Transverse colon (tissue), 4 donors: ENCODE results near the gene HRG. TPM values are rescaled to one million over a fixed set of nuclear protein-coding genes. Genes with fewer than 3 reads are reported as not detected.
A peak's percentile ranks its signal among the peaks of the same experiment; 100 is the strongest.

Experiments
- DNase-seq: peaks from one replicate; pipeline ENCODE4 v3.0.0-alpha.2; 2019
- H3K27ac ChIP-seq, 4 donors: fragments of 200-600 bp; sonication (generic); 2 replicates each; pipeline ENCODE4 v1.5.1; 2016 to 2018; ENCODE audit warnings: inconsistent platforms in 4 of 4
- H3K27me3 ChIP-seq: fragments of 200-600 bp; sonication (generic); 2 replicates; pipeline ENCODE4 v1.5.1; 2017; ENCODE audit warnings: inconsistent platforms
- H3K36me3 ChIP-seq, 4 donors: fragments of 200-600 bp; sonication (generic); 2 replicates each; pipeline ENCODE4 v1.5.1; 2017 to 2019; ENCODE audit warnings: inconsistent platforms in 4 of 4
- H3K4me1 ChIP-seq, 4 donors: fragments of 200-600 bp; sonication (generic); 2 replicates each; pipeline ENCODE4 v1.5.1; 2017 to 2020; ENCODE audit warnings: inconsistent platforms in 4 of 4
- H3K4me3 ChIP-seq, 4 donors: fragments of 200-600 bp; sonication (generic); 1 replicate in 1 of 4; 2 replicates in 3 of 4; pipeline versions ENCODE4 v1.5.1 to v1.6.1; 2017 to 2019; ENCODE audit warnings: inconsistent platforms in 4 of 4
- H3K9me3 ChIP-seq, 2 donors: fragments of 200-600 bp; sonication (generic); 2 replicates each; pipeline ENCODE4 v1.5.1; 2017 to 2019; ENCODE audit warnings: inconsistent platforms in 2 of 2
- CTCF ChIP-seq, 5 experiments: fragments of 200-600 bp in 3 of 5; fragments of 450-650 bp in 2 of 5; sonication (generic) in 3 of 5; IDR thresholded peaks; 1 replicate in 2 of 5; 2 replicates in 3 of 5; pipeline ENCODE4 v1.5.1; 2016 to 2017; ENCODE audit warnings: antibody characterized with exemption in 5 of 5, inconsistent platforms in 3 of 5, mild to moderate bottlenecking in 2 of 5, moderate library complexity in 1 of 5
- EP300 ChIP-seq: sonication (generic); formaldehyde crosslinking; IDR thresholded peaks from one replicate; pipeline ENCODE4 v1.6.1; 2017; ENCODE audit warnings: antibody characterized with exemption, low read depth
- POLR2A ChIP-seq: fragments of 450-650 bp; IDR thresholded peaks from one replicate; pipeline ENCODE4 v1.6.1; 2016; ENCODE audit warnings: antibody characterized with exemption, mild to moderate bottlenecking, moderate library complexity
- POLR2AphosphoS5 ChIP-seq, 3 donors: sonication (generic); formaldehyde crosslinking; IDR thresholded peaks; one replicate each; pipeline ENCODE4 v1.6.1; 2016; ENCODE audit warnings: antibody characterized with exemption in 3 of 3
- WGBS, 2 donors: methylation state at CpG; one replicate each; pipeline ENCODE4 v1.1.5; 2018; ENCODE audit warnings: low coverage in 1 of 2; 5-methylcytosine and 5-hydroxymethylcytosine counted together
- in situ Hi-C, 4 donors: fragments of 200-750 bp; cut with MboI; loops; one replicate each; pipeline versions ENCODE4 v1.15.0 to v1.15.1; 2017; ENCODE audit warnings: low sequenced_read_pairs in 3 of 4, low pct_ligation_motif_present in 1 of 4, low pct_unique_long_range_greater_than_20kb in 1 of 4
- intact Hi-C: fragments of 100-400 bp; cut with DNase I; formaldehyde crosslinking; loops from one replicate; pipeline ENCODE4 v1.15.1; 2023; ENCODE audit warnings: low total_unique reads
- total RNA-seq, 4 donors: library from RNA; depleted of rRNA; stranded (reverse); fragments of >200 nt; gene quantifications; one replicate each; pipeline ENCODE4 v1.1.0, GENCODE V29; 2016

HRG gene
- not detected for total RNA-seq

- WGBS, 2 donors: 81 to 83% methylated on average over 2 to 8 of the region's 8 CpGs
- no peaks in the 10 kb centered on the region for H3K4me1 ChIP-seq
These were observed at the start of gene HRG for GRCh38 chr3:186665625-186666188. Gene HRG (plus strand): TSS chr3:186666014. CDS start chr3:186666032, 18 bp downstream.

GRCh38 chr3:186616299-186616617 is 49.6 kb upstream of the HRG start:
- intact Hi-C loops: loop anchor here (5.0 to 10.0 kb wide), 2 partner anchors 206 to 631 kb away; no protein-coding TSS in a partner anchor
- Histone ChIP-seq H3K4me3 (no peak overlapping the region), H3K9me3 (no peaks in the 10 kb centered on the region), H3K27me3 (peaks cover 25% of the 10 kb centered on the region), H3K27ac (no peak overlapping the region), H3K4me1 (peaks cover 0 to 11% (median 4%) of the 10 kb centered on the region in 4 donors), H3K36me3 (no peaks in the 10 kb centered on the region)
- TF ChIP-seq EP300: no peak
- no peak for TF ChIP-seq POLR2AphosphoS5 (IDR thresholded peaks at IDR 0.05)
- TF ChIP-seq CTCF (IDR thresholded peaks at IDR 0.05): no peak
- no peak for TF ChIP-seq POLR2A
- no peak for DNase-seq
- in situ Hi-C loops: loop anchor here (10.0 to 25.0 kb wide), 3 partner anchors 196 to 546 kb away; partner anchors contain the start of gene RFC4 (in 2 of the 4)
- WGBS, 2 donors: 79 to 84% methylated on average over 4 to 8 of the region's 8 CpGs

More at GRCh38 chr3:186665625-186666188, at the start of gene HRG:
- TF ChIP-seq CTCF (IDR thresholded peaks at IDR 0.05): no peak
- TF ChIP-seq POLR2A: no peak
- TF ChIP-seq EP300: no peak
- TF ChIP-seq POLR2AphosphoS5 (IDR thresholded peaks at IDR 0.05): no peak
- H3K27me3 ChIP-seq: no peaks in the 10 kb centered on the region
- H3K36me3 ChIP-seq: no peaks in the 10 kb centered on the region
- DNase-seq: no peak
- H3K4me3 ChIP-seq: no peak within 1 kb of the TSS
- no peak within 1 kb of the TSS for H3K27ac ChIP-seq
- in situ Hi-C loops: no loop called here
- intact Hi-C loops: no loop called here
- no peaks in the 10 kb centered on the region for H3K9me3 ChIP-seq

- TF ChIP-seq CTCF (IDR thresholded peaks at IDR 0.05): peak; percentile 81 to 86 (median 84)
- TF ChIP-seq EP300: no peak
- Histone ChIP-seq H3K36me3 (no peaks in the 10 kb centered on the region), H3K4me3 (no peak overlapping the region), H3K27me3 (peaks cover 25% of the 10 kb centered on the region), H3K27ac (no peak overlapping the region), H3K4me1 (peaks cover 0 to 11% (median 4%) of the 10 kb centered on the region in 4 donors), H3K9me3 (no peaks in the 10 kb centered on the region)
- in situ Hi-C loops: loop anchor here (10.0 to 25.0 kb wide), 3 partner anchors 195 to 545 kb away; partner anchors contain the start of gene RFC4 (in 2 of the 4)
- DNase-seq: peak; percentile 84
- intact Hi-C loops: loop anchor here (5.0 to 10.0 kb wide), 2 partner anchors 205 to 632 kb away; no protein-coding TSS in a partner anchor
- 26 to 28% methylated on average over 7 to 26 of the region's 31 CpGs for WGBS, 2 donors
These were observed 48.5 kb upstream of the HRG start for GRCh38 chr3:186617036-186617946.

- 81 to 86% methylated on average over 5 to 8 of the region's 8 CpGs for WGBS, 2 donors
- no peak overlapping the region for H3K4me3 ChIP-seq
- H3K27me3 ChIP-seq: peaks cover 25% of the 10 kb centered on the region
- in situ Hi-C loops: loop anchor here (10.0 to 25.0 kb wide), 3 partner anchors 194 to 544 kb away; partner anchors contain the start of gene RFC4 (in 2 of the 4)
- DNase-seq: no peak
- no peak overlapping the region for H3K27ac ChIP-seq
- H3K9me3 ChIP-seq: no peaks in the 10 kb centered on the region
- H3K36me3 ChIP-seq: no peaks in the 10 kb centered on the region
- intact Hi-C loops: loop anchor here (5.0 to 10.0 kb wide), 2 partner anchors 204 to 634 kb away; no protein-coding TSS in a partner anchor
- TF ChIP-seq POLR2AphosphoS5 (IDR thresholded peaks at IDR 0.05): no peak
- no peak for TF ChIP-seq EP300
- TF ChIP-seq CTCF (IDR thresholded peaks at IDR 0.05): no peak
- TF ChIP-seq POLR2A: no peak
- H3K4me1 ChIP-seq: peaks cover 0 to 11% (median 4%) of the 10 kb centered on the region in 4 donors
These were observed 47.4 kb upstream of the HRG start for GRCh38 chr3:186618318-186618938.
